H54 (cell line): ENCODE results near the gene ZNF335.

Experiments
- DNase-seq: peaks from one replicate; pipeline ENCODE4 v3.0.0; 2011; ENCODE audit warnings: low spot score, mixed read lengths; ENCODE audit not compliant: insufficient read length
- FAIRE-seq: peaks from 3 replicates; lab custom pipeline; 2011; peaks lifted over from hg19 to GRCh38; lab: Jason Lieb, UNC
- POLR2A ChIP-seq: IDR thresholded peaks from 2 replicates; pipeline ENCODE4 v1.6.1; 2011; ENCODE audit warnings: low read depth, mild to moderate bottlenecking, low read length

Gene ZNF335

GRCh38 chr20:45947110-45947866, 24.7 kb downstream of the ZNF335 start:
- DNase-seq = no peak
- TF ChIP-seq POLR2A = no peak
- no peak for FAIRE-seq

- no peak for DNase-seq
- TF ChIP-seq POLR2A = no peak
- FAIRE-seq = no peak
Observed at GRCh38 chr20:45946149-45946970, 25.6 kb downstream of the ZNF335 start.

GRCh38 chr20:45945678-45946148, 26.3 kb downstream of the ZNF335 start:
- peak; percentile 80 for DNase-seq
- FAIRE-seq = no peak
- TF ChIP-seq POLR2A = peak; percentile 5; the same call in 1 of the 2 replicates

GRCh38 chr20:45944965-45945677, 26.9 kb downstream of the ZNF335 start:
- DNase-seq (no peak), FAIRE-seq (no peak)
- TF ChIP-seq POLR2A = 0 out of 2 replicates have a peak, but pooled peaks have one; percentile 41

GRCh38 chr20:45944151-45944964, 27.6 kb downstream of the ZNF335 start:
- TF ChIP-seq POLR2A = no peak
- no peak for FAIRE-seq
- no peak for DNase-seq

GRCh38 chr20:45943613-45944012, 28.4 kb downstream of the ZNF335 start:
- TF ChIP-seq POLR2A = no peak
- FAIRE-seq = no peak

GRCh38 chr20:45940469-45940868, 31.5 kb downstream of the ZNF335 start:
- FAIRE-seq (no peak), DNase-seq (no peak)
- TF ChIP-seq POLR2A = no peak

More at GRCh38 chr20:45943613-45944012, 28.4 kb downstream of the ZNF335 start:
- no peak for DNase-seq

GRCh38 chr20:45940053-45940452, 31.9 kb downstream of the ZNF335 start:
- TF ChIP-seq POLR2A = no peak
- FAIRE-seq = no peak
- no peak for DNase-seq

GRCh38 chr20:45938727-45939438, 33.1 kb downstream of the ZNF335 start:
- no peak for TF ChIP-seq POLR2A

GRCh38 chr20:45937765-45938164, 34.2 kb downstream of the ZNF335 start:
- FAIRE-seq (no peak), DNase-seq (no peak)
- TF ChIP-seq POLR2A = no peak

More at GRCh38 chr20:45938727-45939438, 33.1 kb downstream of the ZNF335 start:
- DNase-seq (no peak), FAIRE-seq (no peak)

GRCh38 chr20:45935416-45936046, 36.5 kb downstream of the ZNF335 start:
- FAIRE-seq = no peak
- DNase-seq = no peak
- 0 out of 2 replicates have a peak, but pooled peaks have one; percentile 26 for TF ChIP-seq POLR2A

- DNase-seq (peak; percentile 93), FAIRE-seq (no peak)
- peak; percentile 89 for TF ChIP-seq POLR2A
Observed at GRCh38 chr20:45934586-45935415, 37.2 kb downstream of the ZNF335 start, which contains the start of gene PCIF1. PCIF1 (plus strand) TSS chr20:45934683; CDS start chr20:45939000, 4,317 bp downstream.
